K562 treated with DMSO at 1 percent for 48 hours (cell line): ENCODE results near the gene MGAT2. TPM values are rescaled to one million over a fixed set of nuclear protein-coding genes. Genes with fewer than 3 reads are reported as not detected.

ENCODE experiments used
- total RNA-seq: library from RNA; unstranded; fragments of 300-600 nt; gene quantifications from 2 replicates; pipeline ENCODE4 v1.2.3, GENCODE V29; 2022; ENCODE audit warnings: low replicate concordance; ENCODE audit errors: extremely low read depth

Gene MGAT2
- total RNA-seq: not detected in 2 replicates

GRCh38 chr14:49620182-49621113 is at the start of gene MGAT2, which contains the start of gene RPL36AL:
TSS of gene MGAT2 (plus strand) at chr14:49620799. CDS start at chr14:49621269, 470 bp downstream.
TSS of gene RPL36AL (minus strand) at chr14:49620626. CDS start at chr14:49619104, 1,522 bp downstream.

GRCh38 chr14:49585803-49586672 is 34.6 kb upstream of the MGAT2 start, which contains the start of gene RPS29:
TSS of gene RPS29 (minus strand) at chr14:49586380. CDS start at chr14:49586346, 34 bp downstream.

GRCh38 chr14:49598485-49599300 is 21.9 kb upstream of the MGAT2 start, which contains the start of gene LRR1:
TSS of gene LRR1 (plus strand) at chr14:49598940. CDS start at chr14:49599021, 81 bp downstream.

GRCh38 chr14:49634547-49635334 is 14.1 kb downstream of the MGAT2 start, which contains the start of gene DNAAF2:
TSS of gene DNAAF2 (minus strand) at chr14:49635244. CDS start at chr14:49635149, 95 bp downstream.

Other genes with a start within 250 kb of the MGAT2 start
- gene RPS29, start 34.4 kb upstream of the MGAT2 start, total RNA-seq: not detected in 2 replicates
- not detected in 2 replicates for gene LRR1, start 21.9 kb upstream of the MGAT2 start, total RNA-seq
- not detected in 2 replicates for gene RPL36AL, start 173 bp upstream of the MGAT2 start, total RNA-seq
- gene DNAAF2, start 14.4 kb downstream of the MGAT2 start, total RNA-seq: not detected in 2 replicates
- not detected in 2 replicates for gene POLE2, start 67.4 kb downstream of the MGAT2 start, total RNA-seq
- not detected in 2 replicates for gene KLHDC1, start 72.3 kb downstream of the MGAT2 start, total RNA-seq
- not detected in 2 replicates for gene KLHDC2, start 147.4 kb downstream of the MGAT2 start, total RNA-seq
- gene NEMF, start 232.0 kb downstream of the MGAT2 start, total RNA-seq: not detected in 2 replicates